ENCODE results near the gene FGF14. TPM values are rescaled to one million over a fixed set of nuclear protein-coding genes. Genes with fewer than 3 reads are reported as not detected.
A peak's percentile ranks its signal among the peaks of the same experiment; 100 is the strongest.

Gene FGF14
- total RNA-seq, 1 donor from 2014 or later: 1.4 TPM

DNA sequence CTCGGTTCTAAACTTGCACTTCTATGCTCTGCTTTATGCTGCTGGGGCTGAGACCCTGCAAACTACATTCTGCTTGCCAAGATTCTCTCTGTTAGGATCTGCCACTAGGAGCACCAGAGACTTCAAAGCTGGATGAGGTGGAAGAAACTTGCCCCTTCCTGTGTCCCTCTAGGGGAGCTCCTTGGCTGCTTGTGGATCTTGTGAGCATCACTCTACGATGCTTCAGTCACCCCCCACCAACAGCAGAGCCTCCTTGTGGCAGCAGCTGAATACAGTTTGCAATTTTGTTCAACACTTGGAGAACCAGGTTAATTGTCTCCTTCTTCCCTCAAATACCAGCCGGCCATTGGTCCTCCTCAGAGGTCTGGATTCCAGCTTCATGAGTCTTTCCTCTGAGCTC is 310.6 kb downstream of the FGF14 start:
- H3K36me3 Mint-ChIP-seq: no peaks in the 10 kb centered on the region
- Histone ChIP-seq H3K27me3 (no peaks in the 10 kb centered on the region), H3K9ac (no peak overlapping the region), H2AFZ (replicated peaks) (peak overlapping the region; percentile 2), H3K4me3 (no peak overlapping the region), H3K9me3 (ENCODE audit: low read depth) (no peaks in the 10 kb centered on the region), H3K79me2 (ENCODE audit: low read depth) (no peaks in the 10 kb centered on the region), H3K4me2 (no peak overlapping the region), H3K4me1 (no peaks in the 10 kb centered on the region), H3K36me3 (no peaks in the 10 kb centered on the region), H3F3A (ENCODE audit: low read depth) (no peaks in the 10 kb centered on the region), H4K20me1 (ENCODE audit: low read depth) (no peaks in the 10 kb centered on the region), H3K27ac (no peak overlapping the region)
- H3K4me3 Mint-ChIP-seq: no peak overlapping the region
- H3K9me3 Mint-ChIP-seq: no peaks in the 10 kb centered on the region
- H3K4me1 Mint-ChIP-seq: no peaks in the 10 kb centered on the region
- no peak for TF ChIP-seq EZH2 (IDR thresholded peaks at IDR 0.05)
- TF ChIP-seq, protein P1, sequence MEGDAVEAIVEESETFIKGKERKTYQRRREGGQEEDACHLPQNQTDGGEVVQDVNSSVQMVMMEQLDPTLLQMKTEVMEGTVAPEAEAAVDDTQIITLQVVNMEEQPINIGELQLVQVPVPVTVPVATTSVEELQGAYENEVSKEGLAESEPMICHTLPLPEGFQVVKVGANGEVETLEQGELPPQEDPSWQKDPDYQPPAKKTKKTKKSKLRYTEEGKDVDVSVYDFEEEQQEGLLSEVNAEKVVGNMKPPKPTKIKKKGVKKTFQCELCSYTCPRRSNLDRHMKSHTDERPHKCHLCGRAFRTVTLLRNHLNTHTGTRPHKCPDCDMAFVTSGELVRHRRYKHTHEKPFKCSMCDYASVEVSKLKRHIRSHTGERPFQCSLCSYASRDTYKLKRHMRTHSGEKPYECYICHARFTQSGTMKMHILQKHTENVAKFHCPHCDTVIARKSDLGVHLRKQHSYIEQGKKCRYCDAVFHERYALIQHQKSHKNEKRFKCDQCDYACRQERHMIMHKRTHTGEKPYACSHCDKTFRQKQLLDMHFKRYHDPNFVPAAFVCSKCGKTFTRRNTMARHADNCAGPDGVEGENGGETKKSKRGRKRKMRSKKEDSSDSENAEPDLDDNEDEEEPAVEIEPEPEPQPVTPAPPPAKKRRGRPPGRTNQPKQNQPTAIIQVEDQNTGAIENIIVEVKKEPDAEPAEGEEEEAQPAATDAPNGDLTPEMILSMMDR (IDR thresholded peaks at IDR 0.05): peak; percentile 50
- peak; percentile 72 for DNase-seq (ENCODE audit: low spot score)
- no peaks in the 10 kb centered on the region for H3K27me3 Mint-ChIP-seq (ENCODE audit: insufficient read depth, low read depth)
- H3K27ac Mint-ChIP-seq: no peak overlapping the region

DNA sequence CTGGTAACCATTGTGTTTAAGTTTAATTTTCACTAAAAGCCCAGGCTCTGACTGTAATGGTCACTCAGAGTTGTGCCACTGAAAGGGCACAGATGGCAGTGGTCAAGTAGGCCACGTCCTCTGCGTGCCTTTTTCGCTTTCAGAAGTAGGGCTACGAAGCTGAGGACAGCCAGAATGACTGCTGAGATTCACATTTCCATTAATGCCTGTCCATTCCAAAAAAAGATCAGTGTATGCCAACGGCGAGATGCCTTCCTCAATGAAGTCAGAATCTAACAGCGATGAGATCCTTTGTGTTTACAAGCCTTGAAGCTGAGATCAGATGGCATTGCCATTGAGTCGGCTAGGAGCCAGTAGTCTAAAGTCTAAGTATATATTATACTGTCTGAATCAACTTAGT is 311.3 kb downstream of the FGF14 start:
- no peak for DNase-seq (ENCODE audit: low spot score)
- no peaks in the 10 kb centered on the region for H3K79me2 ChIP-seq (ENCODE audit: low read depth)
- H2AFZ ChIP-seq (replicated peaks): no peak overlapping the region
- no peak overlapping the region for H3K9ac ChIP-seq
- Mint-ChIP-seq H3K27ac (no peak overlapping the region), H3K36me3 (no peaks in the 10 kb centered on the region), H3K4me1 (no peaks in the 10 kb centered on the region), H3K4me3 (no peak overlapping the region), H3K27me3 (ENCODE audit: insufficient read depth, low read depth) (no peaks in the 10 kb centered on the region), H3K9me3 (no peaks in the 10 kb centered on the region)
- no peaks in the 10 kb centered on the region for H3K9me3 ChIP-seq (ENCODE audit: low read depth)
- H3K27me3 ChIP-seq: no peaks in the 10 kb centered on the region
- TF ChIP-seq EZH2phosphoT487 (IDR thresholded peaks at IDR 0.05): no peak
- H4K20me1 ChIP-seq (ENCODE audit: low read depth): no peaks in the 10 kb centered on the region
- no peak overlapping the region for H3K4me2 ChIP-seq
- no peak overlapping the region for H3K4me3 ChIP-seq
- H3K4me1 ChIP-seq: no peaks in the 10 kb centered on the region
- H3K36me3 ChIP-seq: no peaks in the 10 kb centered on the region
- no peaks in the 10 kb centered on the region for H3F3A ChIP-seq (ENCODE audit: low read depth)
- no peak overlapping the region for H3K27ac ChIP-seq

DNA sequence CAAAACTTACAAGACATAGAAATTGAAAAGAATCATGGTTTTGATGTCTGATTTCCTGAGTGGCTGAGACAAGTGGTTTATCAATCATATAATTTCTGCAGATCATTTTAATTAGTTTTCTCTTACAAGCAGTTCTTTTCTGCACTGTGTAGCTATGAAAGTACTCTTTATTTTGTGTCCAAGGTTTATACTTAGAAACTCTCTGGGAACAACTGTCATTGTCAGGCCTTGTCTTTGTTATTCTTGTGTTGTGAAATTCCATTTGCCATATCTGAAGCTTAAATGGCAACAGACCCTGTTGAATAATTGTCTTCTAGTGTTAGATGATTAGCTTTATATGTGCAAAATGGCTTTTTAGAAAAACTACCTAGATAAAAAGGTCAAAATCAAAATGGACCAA is 312.1 kb downstream of the FGF14 start:
- H3K9me3 ChIP-seq (ENCODE audit: low read depth): no peaks in the 10 kb centered on the region
- no peak overlapping the region for H3K4me3 Mint-ChIP-seq
- no peaks in the 10 kb centered on the region for H3K79me2 ChIP-seq (ENCODE audit: low read depth)
- TF ChIP-seq EZH2phosphoT487 (IDR thresholded peaks at IDR 0.05) (no peak), EZH2 (IDR thresholded peaks at IDR 0.05) (no peak)
- TF ChIP-seq, protein P1 (IDR thresholded peaks at IDR 0.05): no peak
- H4K20me1 ChIP-seq (ENCODE audit: low read depth): no peaks in the 10 kb centered on the region
- no peaks in the 10 kb centered on the region for H3F3A ChIP-seq (ENCODE audit: low read depth)
- no peak overlapping the region for H3K4me3 ChIP-seq
- H3K4me1 ChIP-seq: no peaks in the 10 kb centered on the region
- no peaks in the 10 kb centered on the region for H3K27me3 ChIP-seq
- no peaks in the 10 kb centered on the region for H3K9me3 Mint-ChIP-seq
- no peak overlapping the region for H3K4me2 ChIP-seq
- no peaks in the 10 kb centered on the region for H3K27me3 Mint-ChIP-seq (ENCODE audit: insufficient read depth, low read depth)
- H3K9ac ChIP-seq: no peak overlapping the region
- no peak overlapping the region for H3K27ac Mint-ChIP-seq
- H3K36me3 ChIP-seq: no peaks in the 10 kb centered on the region
- DNase-seq (ENCODE audit: low spot score): no peak
- no peak overlapping the region for H2AFZ ChIP-seq (replicated peaks)
- H3K36me3 Mint-ChIP-seq: no peaks in the 10 kb centered on the region
- no peaks in the 10 kb centered on the region for H3K4me1 Mint-ChIP-seq
- no peak overlapping the region for H3K27ac ChIP-seq

GRCh38 chr13:102089177-102089576 is 312.7 kb downstream of the FGF14 start:
- Histone ChIP-seq H2AFZ (replicated peaks) (no peak overlapping the region), H3K4me1 (no peaks in the 10 kb centered on the region), H3K4me3 (no peak overlapping the region), H3K36me3 (no peaks in the 10 kb centered on the region), H3K9me3 (ENCODE audit: low read depth) (no peaks in the 10 kb centered on the region), H3K9ac (no peak overlapping the region), H3F3A (ENCODE audit: low read depth) (no peaks in the 10 kb centered on the region), H3K27ac (no peak overlapping the region), H3K4me2 (no peak overlapping the region), H3K27me3 (no peaks in the 10 kb centered on the region), H4K20me1 (ENCODE audit: low read depth) (no peaks in the 10 kb centered on the region), H3K79me2 (ENCODE audit: low read depth) (no peaks in the 10 kb centered on the region)
- DNase-seq (ENCODE audit: low spot score): no peak
- TF ChIP-seq, protein P1 (IDR thresholded peaks at IDR 0.05): peak; percentile 39
- no peak for TF ChIP-seq EZH2phosphoT487 (IDR thresholded peaks at IDR 0.05)
- H3K4me3 Mint-ChIP-seq: no peak overlapping the region
- no peaks in the 10 kb centered on the region for H3K4me1 Mint-ChIP-seq
- H3K27me3 Mint-ChIP-seq (ENCODE audit: insufficient read depth, low read depth): no peaks in the 10 kb centered on the region
- no peaks in the 10 kb centered on the region for H3K36me3 Mint-ChIP-seq
- H3K27ac Mint-ChIP-seq: no peak overlapping the region
- no peaks in the 10 kb centered on the region for H3K9me3 Mint-ChIP-seq

All from neural progenitor cell (in vitro differentiated cells).